Measurements from ENCODE around the gene KANTR.

KANTR gene

DNA sequence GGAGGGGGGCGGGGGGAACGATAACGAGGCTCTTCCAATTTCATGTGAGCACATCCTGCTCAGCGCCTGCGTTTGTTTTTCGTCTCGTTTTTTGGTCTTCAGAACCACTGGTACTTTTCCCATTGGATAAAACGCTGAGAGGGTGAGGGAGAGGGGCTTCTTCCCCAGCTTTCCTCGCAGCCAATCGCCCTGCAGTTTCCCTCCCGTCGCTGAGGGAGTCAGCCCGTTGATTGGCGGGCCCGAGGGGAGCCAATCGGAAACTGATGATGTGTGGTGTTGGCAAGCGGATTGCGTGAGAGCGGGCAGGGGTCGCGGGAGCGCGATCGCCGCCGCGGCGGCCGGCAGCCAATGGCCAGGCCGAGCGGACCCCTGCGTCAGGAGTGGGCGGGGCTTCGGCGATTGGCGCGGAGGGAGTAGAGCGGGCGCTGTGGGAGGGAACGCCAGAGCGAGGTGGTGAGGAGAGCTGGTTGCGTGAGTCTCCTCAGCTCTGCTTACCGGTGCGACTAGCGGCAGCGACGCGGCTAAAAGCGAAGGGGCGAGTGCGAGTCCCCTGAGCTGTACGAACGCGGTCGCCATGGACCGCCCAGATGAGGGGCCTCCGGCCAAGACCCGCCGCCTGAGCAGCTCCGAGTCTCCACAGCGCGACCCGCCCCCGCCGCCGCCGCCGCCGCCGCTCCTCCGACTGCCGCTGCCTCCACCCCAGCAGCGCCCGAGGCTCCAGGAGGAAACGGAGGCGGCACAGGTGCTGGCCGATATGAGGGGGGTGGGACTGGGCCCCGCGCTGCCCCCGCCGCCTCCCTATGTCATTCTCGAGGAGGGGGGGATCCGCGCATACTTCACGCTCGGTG lies 11.8 kb upstream of the KANTR start, which contains the start of gene TSPYL2:
TSS of gene TSPYL2 (plus strand) at position 443 of the 848 bp plus-strand sequence. CDS start at position 575, 132 bp downstream.
- peak; percentile 79 for DNase-seq

DNA sequence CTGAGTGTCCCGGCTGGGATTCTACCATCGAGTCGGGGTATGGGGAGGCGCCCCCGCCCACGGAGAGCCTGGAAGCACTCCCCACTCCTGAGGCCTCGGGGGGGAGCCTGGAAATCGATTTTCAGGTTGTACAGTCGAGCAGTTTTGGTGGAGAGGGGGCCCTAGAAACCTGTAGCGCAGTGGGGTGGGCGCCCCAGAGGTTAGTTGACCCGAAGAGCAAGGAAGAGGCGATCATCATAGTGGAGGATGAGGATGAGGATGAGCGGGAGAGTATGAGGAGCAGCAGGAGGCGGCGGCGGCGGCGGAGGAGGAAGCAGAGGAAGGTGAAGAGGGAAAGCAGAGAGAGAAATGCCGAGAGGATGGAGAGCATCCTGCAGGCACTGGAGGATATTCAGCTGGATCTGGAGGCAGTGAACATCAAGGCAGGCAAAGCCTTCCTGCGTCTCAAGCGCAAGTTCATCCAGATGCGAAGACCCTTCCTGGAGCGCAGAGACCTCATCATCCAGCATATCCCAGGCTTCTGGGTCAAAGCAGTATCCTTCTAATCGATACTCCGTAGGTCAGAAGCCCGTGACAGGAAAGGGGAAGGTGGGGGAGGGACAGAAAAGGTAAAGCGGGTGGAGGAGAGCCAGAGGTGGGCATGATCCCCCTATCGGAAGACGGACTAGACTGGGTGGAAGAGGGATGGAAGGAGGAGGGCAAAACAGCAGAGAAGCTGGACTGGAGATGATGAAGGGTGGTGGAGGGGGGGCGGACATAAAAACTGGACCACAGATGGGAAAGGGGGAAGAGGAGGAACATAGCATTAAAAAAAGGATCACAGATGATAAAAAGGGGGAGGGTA lies 10.9 kb upstream of the KANTR start:
- no peak for DNase-seq

DNA sequence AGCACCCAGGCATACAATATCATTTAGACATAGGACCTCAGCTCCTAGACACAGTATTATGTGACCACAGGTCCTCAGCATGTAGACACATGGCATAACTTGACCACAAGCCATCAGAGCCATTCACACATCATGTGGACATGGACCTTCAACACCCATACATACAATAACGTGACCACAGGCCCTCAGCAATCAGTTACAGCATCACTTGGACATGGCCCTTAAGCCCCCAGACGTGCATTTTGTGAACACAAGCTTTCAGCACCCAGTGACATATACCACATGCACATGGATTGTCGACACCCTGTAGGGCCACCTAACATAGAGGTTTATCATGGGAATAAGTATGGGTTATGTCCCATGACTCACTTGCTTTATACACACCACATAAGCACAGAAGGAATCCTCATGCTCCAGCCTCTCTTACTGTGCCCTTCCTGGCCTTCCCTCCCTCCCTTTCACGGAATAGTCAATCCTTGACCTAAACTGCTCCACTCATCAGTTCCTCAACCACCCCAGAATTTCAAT lies 9.8 kb upstream of the KANTR start:
- no peak for DNase-seq

DNA sequence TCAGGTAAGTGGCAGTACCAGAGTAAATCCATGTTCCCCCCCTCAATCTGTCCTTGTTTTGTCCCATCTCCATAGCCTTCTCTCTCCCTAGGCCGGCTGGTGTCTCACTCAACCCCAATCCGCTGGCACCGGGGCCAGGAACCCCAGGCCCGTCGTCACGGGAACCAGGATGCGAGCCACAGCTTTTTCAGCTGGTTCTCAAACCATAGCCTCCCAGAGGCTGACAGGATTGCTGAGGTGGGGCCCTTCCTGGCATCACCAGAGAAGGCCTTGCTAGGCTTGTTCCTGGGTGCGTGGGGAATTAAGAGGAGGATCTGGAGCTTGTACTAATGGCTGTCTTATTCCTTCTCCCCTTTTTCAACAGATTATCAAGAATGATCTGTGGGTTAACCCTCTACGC lies 9.1 kb upstream of the KANTR start:
- DNase-seq, result no peak

DNA sequence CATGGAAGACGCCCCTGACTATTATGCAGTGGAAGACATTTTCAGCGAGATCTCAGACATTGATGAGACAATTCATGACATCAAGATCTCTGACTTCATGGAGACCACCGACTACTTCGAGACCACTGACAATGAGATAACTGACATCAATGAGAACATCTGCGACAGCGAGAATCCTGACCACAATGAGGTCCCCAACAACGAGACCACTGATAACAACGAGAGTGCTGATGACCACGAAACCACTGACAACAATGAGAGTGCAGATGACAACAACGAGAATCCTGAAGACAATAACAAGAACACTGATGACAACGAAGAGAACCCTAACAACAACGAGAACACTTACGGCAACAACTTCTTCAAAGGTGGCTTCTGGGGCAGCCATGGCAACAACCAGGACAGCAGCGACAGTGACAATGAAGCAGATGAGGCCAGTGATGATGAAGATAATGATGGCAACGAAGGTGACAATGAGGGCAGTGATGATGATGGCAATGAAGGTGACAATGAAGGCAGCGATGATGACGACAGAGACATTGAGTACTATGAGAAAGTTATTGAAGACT lies 8.2 kb upstream of the KANTR start:
- no peak for DNase-seq

DNA sequence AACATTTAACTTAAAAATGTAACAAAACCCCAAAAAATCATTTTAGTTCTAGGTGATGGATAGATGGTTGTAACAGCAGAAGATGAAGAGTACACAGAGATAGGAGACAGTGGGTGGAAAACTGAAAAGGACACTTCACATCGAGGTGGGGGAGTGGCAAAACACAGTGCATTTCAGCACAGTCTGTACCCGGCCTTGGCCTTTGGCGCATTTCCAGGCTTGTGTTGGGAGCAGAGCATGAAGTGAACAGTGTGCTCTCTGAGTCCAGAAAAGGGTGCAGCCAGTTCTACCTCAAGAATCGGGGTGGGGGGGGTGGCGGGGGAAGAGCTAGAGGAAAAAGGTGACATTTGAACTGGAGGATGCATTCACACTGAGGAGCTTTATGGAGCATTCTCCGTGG lies 7.5 kb upstream of the KANTR start:
- DNase-seq, result no peak

DNA sequence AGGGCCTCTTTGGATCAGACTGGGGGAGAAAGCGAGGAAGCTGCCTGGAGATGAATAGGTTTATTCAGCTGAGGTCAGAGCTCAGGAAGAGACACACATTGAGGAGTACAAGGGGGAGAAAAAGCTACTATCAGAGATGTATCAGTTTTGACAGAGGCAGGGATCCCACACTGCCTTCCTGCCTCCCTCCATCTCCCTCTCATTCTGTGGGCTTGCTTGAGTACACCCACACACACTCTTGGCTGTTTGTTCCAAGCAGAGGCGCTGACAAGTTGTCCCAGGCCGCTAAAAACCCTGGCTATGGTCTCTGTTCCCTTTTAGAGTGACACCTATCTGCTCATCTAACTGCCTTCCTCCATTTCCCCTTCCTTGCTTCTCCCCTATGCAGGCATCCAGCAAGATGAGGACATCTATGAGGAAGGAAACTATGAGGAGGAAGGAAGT lies 6.5 kb upstream of the KANTR start:
- no peak for DNase-seq

DNA sequence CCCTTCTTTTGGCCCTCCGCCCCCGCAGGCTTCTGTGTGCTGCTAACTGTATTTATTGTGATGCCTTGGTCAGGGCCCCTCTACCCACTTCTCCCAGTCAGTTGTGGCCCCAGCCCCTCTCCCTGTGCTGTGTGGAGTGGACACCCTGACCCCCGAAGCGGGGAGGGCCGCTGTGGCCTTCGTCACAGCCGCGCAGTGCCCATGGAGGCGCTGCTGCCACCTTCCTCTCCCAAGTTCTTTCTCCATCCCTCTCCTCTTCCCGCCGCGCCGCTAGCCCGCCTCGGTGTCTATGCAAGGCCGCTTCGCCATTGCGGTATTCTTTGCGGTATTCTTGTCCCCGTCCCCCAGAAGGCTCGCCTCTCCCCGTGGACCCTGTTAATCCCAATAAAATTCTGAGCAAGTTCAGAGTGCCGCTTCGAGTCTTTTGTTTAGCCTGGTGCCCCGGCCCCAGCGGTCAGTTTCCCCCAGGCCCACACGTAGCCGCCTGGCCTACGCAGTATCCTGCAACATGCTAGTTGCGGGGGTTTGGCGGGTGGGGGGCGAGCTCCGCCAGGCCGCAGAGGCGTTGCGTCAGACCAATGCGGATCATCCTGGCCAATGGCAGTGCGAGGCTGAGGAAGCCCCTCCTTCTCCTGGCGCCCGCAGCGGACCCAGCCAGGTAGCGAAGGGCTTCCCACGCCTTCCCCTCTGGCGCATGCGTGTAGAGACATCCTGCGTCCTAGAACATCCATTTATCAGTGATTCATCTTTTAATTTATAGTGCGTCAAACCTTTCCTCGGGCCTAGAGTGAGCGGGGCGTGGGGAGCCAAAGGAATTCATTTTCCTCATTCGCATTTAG lies 5.6 kb upstream of the KANTR start:
- no peak for DNase-seq

DNA sequence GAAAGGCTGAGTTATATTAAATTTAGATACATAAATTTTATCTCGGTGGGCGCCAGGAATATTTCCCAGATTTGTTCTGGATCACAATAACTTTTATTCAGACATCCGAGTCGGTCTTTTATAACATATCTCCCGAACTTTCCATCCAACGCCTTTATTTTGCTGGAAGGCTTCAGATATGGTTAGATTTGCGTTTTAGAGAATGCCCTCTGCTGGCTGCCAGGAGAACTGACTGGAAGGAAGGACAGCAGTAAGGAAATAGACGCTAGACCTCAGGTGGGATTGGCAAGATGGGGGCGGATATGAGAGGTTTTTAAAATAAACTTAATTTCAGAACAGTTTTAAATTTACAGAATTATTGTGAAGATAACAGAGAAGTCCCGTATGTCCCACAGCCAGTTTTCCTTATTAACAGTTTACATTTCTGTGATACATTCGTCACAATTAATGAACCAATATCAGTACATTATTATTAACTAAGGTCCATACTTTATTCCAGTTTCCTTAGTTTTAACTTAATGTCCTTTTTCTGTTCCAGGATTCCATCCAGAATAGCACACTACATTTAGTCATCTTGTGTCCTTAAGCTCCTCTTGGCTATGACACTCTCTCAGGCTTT lies 4.6 kb upstream of the KANTR start:
- DNase-seq, result peak; percentile 15

DNA sequence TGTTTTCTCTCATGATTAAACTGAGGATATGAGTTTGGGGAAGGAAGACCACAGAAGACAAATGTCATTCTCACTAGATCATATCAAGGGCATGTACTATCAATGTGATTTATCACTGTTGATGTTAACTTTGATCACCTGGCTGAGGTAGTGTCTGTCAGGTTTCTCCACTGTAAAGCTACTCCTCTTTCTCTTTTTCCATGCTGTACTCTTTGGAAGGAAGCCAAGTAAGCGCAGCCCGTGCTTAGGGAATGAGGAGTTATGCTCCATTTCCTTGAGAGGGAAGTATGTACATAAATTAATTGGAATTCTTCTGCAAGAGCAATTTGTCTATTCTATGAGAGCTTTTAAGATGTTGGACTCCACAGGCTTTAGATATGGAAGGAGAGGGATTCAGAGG lies 4.0 kb upstream of the KANTR start:
- DNase-seq, result no peak

DNA sequence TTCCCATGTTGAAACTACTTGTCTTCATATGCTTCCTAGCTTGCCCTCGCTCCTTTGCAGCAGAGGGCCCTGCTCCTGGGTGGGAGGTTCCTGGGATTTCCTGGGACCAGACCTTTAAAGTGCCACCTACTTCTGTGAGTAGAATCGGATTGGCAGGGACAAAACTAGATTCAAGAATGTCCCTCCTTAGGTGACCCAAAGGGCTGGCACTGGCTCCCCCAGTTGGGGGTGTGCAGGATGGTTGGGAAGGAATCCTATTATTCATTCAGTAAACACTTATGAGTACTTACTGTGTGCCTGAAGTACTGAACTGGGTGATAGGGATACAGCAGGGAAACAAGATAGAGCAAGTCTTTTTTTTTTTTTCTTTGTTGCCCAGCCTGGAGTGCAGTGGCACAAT lies 2.6 kb upstream of the KANTR start:
- no peak for DNase-seq

DNA sequence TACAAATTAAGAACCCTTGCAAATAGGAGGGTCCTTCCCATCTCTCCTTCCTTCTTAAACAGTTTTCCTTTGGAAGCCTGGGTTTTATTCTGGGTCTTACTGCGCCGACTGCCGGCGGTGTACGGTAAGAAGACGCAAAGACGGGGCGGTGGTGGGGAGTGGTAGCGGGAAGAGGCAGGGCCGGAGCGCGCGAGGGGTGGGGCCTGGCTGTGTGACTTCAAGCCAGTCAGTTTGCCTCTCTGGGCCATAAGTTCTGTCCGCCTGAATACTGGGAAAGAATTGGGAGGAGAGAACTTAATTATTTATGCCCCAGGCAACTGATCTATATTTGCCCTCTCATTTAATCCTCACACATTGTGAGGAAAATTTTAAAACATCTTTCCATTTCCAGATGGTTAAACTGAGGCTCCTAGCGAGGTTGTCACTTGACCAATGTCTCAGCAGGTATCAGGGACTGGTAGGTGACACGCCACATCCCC lies 726 bp upstream of the KANTR start:
- DNase-seq, result no peak

DNA sequence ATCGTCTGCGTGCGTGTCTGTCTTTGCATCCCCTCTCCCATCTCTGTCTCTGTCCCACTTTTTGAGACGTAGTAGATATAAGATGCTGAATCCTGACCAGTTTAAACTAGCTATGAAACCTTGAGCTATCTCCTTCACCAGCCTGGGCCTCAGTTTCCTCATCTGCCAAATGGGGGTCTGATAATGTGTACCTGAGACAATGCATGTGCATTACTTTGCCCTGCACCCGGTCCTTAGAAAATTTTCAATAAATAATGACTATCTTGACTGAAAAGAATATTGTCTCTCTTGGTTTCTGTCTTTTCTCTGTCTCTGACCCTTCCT lies 602 bp downstream of the KANTR start:
- no peak for DNase-seq

DNA sequence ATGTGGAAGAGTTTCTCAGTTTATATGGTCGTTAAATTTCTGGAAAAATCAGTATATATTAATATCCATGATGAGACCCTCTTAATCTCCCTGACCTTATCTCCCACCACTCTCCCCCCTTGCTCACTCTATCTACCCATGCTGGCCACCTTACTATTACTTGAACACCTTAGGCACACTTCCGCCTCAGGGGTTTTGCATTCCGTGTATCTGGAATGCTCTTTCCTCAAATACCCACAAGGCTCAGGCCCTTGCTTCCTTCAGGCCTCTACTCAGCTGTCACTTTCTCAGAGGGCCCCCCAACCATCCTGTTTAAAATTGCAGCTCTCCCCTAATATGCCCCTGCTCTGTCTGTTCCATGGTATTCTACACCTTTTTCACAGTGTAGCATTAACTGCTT lies 1.9 kb downstream of the KANTR start:
- no peak for DNase-seq

DNA sequence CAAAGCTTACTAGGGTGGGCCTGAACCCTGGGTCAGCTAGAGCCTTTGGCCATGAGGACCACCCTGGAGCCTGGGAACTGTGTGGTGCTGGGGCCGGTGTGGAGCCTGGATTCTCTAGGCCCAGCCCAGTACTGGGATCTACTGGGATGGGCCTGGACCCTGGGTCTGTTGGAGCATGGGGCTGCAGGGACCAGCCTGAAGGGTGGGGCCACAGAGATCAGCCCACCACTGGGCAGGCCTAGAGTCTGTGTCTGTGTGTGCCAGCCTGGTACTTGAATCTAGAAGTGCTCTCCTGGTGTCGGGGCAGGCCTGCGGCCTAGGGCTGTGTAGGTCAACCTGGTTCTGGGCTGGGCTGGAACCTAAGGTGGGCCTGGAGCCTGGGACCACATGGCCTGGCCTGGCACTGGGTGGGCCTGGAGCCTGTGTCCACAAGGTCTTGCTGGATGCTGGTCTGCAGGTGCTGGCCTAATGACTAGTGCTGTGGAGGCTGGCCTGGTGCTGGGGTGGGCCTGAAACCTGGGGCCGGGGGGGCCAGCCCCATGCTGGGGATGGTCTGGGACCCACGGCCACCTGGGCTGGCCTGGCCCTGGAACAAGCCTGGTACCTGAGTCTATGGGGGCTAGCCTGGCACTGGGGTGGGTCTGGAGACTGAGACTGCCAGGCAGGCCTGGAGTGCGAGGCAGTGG lies 21.1 kb downstream of the KANTR start:
- no peak for DNase-seq

DNA sequence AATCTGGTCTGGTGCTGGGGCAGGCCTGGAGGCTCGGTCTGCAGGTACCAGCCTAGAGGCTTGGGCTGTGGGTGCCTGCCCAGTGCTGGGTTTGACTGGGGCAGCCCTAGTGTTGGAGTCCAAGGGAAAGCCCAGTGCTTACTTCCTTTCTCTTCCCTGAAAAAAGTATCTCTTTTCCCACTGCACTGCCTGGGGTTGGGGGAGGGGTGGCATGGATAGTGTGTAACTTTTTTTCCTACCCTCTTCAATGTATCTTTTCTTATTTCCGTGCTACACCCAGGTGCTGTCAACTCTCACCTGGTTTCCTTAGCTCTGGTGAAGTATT lies 21.6 kb downstream of the KANTR start:
- no peak for DNase-seq

DNA sequence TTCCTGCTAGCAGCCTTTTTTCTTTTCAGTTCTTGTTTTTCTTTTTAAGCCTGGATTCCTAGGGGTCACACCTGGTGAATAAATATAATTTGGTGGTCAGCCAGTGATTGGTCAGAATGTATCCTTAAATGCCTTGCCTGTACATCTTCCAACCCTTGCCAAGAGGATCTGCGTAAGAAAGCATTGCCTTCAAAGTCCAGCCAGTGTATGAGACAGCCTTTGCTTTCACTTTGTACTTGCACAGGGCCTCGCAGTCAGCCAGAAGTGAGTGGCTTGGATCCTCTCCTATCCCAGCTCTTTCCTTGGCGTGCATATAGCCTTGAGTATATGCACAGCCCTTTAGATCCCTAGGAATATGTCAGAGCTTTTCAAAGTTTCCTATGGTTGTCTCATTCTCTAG lies 22.2 kb downstream of the KANTR start:
- no peak for DNase-seq

DNA sequence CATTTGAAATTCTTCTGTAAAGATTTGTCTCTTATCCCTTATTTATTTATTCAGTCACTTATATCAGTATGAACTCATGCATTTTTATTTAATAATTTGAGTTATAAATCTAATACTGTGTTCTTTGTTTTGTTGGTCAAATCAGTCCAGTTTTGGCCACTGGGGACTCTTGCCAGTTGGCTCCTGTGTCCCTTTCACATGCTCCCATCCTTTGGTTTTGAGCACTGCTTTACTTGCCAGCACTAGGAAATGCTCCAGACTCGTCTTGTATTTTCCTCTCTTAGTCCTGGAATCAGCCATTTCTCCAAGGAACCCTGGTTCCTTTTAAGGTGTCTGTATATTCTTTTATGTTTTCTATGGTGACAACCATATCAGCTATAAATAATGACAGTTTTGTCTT lies 28.1 kb downstream of the KANTR start:
- DNase-seq, result no peak

DNA sequence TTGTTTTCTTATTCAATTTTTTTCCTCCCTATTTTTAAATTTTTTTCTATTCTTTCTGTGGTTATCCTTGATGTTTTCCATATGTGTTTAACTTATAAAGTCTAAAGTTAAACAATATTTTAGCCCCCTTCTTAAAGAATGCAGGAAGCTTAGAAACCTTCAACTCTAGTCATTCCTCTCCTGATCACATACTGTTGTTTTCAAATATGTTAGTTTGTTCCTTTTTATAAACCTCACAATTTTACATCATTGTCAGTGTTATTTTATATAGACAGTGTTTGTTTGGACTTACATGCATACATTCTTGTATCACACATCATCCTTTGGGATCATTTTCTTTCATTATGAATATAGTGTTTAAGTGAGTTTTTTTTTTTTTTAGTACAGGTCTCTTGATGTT lies 31.6 kb downstream of the KANTR start:
- no peak for DNase-seq

DNA sequence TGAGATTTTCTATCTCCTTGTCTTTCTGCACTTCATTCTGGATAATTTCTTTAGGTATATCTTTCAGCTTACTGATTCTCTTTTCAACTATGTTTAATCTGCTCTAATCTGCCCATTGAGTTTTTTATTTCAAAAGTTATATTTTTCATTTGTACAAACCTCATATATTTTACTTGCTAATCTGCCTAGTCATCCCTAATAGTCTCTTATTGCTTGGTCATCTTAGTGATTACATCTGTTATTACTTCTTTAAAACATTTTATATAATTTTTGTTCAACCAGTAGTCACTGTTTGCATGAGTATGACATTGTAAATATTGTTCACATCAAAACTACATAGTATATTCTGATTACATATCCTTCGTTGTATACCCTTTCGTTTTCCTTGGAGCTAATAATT lies 32.4 kb downstream of the KANTR start:
- DNase-seq, result no peak

DNA sequence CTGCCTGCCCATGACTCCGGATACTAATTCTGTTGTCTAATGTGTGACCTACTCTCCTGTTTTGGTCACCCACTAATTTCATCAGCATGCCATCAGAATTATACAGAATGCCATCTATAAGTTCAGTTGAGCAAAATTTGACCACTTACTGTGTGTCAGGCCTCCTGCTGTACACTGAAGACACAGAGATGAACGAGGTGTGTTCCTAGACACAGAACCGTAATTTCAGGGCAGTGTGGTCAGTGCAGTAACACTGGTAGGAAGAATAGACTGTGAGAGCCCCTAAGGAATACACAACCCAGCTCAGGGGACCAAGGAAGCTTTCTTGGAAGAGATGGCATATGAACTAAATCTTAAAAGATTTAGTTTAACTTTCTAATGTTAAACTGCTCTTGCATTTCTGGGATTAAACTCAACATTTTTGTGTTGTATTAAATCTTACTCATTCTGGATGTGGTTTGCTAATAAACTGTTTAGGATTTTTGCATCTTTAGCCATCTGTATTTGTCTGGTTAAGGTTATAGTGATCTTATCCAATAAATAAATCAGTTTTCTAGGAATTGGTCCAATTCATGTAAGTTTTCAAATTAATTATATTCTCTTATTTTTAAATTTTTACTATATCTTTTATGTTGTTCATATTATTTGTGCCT lies 34.3 kb downstream of the KANTR start:
- DNase-seq, result no peak
